VCaP (cell line): ENCODE results near the gene HBB.

Experiments used
- H3K27ac ChIP-seq: fragments of 450-650 bp; 2 replicates; pipeline ENCODE4 v1.5.1; 2017
- CTCF ChIP-seq: fragments of 450-650 bp; conservative IDR thresholded peaks from 2 replicates; pipeline ENCODE4 v1.5.1; 2017; ENCODE audit warnings: mild to moderate bottlenecking, moderate library complexity

HBB gene

DNA sequence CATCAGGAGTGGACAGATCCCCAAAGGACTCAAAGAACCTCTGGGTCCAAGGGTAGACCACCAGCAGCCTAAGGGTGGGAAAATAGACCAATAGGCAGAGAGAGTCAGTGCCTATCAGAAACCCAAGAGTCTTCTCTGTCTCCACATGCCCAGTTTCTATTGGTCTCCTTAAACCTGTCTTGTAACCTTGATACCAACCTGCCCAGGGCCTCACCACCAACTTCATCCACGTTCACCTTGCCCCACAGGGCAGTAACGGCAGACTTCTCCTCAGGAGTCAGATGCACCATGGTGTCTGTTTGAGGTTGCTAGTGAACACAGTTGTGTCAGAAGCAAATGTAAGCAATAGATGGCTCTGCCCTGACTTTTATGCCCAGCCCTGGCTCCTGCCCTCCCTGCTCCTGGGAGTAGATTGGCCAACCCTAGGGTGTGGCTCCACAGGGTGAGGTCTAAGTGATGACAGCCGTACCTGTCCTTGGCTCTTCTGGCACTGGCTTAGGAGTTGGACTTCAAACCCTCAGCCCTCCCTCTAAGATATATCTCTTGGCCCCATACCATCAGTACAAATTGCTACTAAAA lies at the start of gene HBB:
Gene HBB (minus strand): TSS at position 340 of the 579 bp plus-strand sequence. CDS start 50 bp downstream, at position 290.
- H3K27ac ChIP-seq = no peak within 1 kb of the TSS
- TF ChIP-seq CTCF = no peak

DNA sequence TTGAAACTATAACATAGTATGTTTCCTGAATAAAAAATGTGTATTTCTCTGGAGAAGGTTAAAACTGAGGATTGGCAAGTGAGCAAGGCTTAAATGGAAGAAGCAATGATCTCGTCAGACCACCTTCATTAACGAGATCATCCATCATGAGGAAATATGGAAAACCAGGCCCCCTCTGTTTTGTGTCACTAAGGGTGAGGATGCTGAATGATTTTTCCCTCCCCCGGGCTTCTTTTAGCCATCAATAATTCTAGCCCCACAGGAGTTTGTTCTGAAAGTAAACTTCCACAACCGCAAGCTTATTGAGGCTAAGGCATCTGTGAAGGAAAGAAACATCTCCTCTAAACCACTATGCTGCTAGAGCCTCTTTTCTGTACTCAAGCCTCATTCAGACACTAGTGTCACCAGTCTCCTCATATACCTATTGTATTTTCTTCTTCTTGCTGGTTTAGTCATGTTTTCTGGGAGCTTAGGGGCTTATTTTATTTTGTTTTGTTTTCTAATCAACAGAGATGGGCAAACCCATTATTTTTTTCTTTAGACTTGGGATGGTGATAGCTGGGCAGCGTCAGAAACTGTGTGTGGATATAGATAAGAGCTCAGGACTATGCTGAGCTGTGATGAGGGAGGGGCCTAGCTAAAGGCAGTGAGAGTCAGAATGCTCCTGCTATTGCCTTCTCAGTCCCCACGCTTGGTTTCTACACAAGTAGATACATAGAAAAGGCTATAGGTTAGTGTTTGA lies 48.7 kb upstream of the HBB start:
- H3K27ac ChIP-seq = no peak overlapping the region
- no peak for TF ChIP-seq CTCF

DNA sequence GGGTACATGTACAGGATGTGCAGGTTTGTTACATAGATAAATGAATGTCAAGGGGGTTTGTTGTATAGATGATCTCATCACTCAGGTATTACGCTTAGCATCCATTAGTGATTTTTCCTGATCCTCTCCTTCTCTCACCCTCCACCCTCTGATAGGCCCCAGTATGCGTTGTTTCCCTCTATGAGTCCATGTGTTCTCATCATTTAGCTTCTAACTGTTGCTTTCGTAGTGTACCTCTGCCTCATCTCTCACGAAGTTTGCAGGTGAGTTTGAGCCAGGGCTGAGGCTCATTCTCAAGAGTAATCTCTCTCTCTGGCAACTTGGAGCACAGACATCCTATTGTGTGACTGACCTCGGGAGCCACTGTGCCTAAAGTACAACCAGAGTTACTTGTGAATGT lies 47.5 kb upstream of the HBB start:
- no peak overlapping the region for H3K27ac ChIP-seq

DNA sequence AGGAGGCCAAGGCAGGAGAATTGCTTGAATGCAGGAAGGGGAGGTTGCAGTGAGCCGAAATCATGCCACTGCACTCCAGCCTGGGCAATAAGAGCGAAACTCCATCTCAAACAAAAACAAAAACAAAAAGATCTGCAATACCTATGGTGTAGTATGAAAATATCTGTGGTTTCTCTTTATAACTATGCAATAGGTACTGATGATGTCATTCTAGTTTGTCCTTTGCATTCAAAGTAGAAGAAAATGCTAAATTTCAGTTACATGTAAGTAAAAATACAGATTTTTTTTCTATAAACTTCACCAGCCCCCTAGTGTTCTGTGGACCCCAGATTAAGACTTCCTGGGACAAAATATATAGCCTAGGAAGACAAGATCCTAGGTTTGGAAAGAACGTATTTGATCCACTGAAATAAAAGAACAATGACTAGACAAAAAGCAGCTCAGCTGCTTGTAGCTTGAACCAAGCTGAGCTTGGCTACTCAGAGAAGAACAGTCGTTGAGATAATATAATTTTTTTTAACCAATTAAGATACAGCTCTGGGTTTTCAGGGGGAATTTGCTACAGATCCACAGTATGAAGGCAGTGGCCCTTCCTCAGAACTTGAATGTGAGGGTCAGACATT lies 45.6 kb upstream of the HBB start:
- no peak overlapping the region for H3K27ac ChIP-seq

More for the DNA sequence above, 47.5 kb upstream of the HBB start:
- TF ChIP-seq CTCF = no peak

GRCh38 chr11:5269715-5270147 lies 42.9 kb upstream of the HBB start, which contains the start of gene HBE1:
Gene HBE1, minus strand, starts transcription at chr11:5269945. Its CDS starts 55 bp downstream, at chr11:5269890.
- H3K27ac ChIP-seq = no peak within 1 kb of the TSS
- no peak for TF ChIP-seq CTCF

More for the DNA sequence above, 45.6 kb upstream of the HBB start:
- no peak for TF ChIP-seq CTCF

DNA sequence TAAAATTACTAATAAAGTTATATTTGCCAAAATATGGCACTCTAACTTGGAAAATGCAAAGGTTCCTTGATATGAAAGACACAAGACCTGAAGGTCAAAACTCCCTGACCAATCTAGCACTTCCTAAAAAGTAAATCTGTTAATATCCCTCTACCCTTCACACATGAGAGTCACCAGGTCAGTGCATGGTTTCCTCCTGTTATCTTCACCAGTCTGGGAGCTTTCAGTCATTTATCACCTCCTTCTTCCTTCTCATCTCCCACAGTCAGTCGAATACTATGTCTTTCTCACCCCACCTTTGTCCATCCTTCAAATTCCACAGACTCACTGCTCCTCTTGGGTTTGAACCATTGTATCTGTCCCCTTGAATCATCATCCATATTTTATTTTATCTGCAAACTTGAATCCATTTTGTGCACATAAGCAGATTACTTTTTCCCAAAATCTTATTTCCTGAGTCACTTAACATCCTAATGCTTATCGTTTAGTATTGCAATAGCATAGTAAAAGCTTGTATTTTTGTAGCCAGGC lies 40.2 kb upstream of the HBB start:
- TF ChIP-seq CTCF = no peak
- H3K27ac ChIP-seq = no peak overlapping the region

DNA sequence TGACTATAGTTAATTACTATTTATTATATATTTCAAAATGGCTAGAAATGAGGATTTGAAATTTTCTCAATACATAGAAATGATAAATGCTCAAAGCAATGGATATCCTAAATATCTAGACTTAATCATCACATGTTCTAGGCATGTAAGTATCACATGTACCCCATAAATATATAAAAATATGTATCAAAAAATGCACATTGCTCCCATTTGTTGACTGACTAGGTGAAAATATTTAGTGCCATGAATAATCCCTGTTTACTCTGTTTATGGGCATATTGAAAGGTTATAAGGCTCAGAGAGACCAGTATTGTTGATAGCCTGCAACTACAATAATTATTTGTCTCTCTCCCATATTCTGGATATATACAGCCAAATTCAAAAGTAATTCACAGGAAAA lies 39.7 kb upstream of the HBB start:
- no peak overlapping the region for H3K27ac ChIP-seq
- TF ChIP-seq CTCF = no peak
